LNCAP (cell line): ENCODE results near the gene PDCD4.

Experiments
- TF ChIP-seq, protein P1 (sequence below): fragments of 450-650 bp; IDR thresholded peaks from 2 replicates; pipeline ENCODE4 v1.5.1; 2017; ENCODE audit warnings: mild to moderate bottlenecking

Gene PDCD4

GRCh38 chr10:110836706-110837105 lies 35.0 kb upstream of the PDCD4 start:
- TF ChIP-seq, protein P1, sequence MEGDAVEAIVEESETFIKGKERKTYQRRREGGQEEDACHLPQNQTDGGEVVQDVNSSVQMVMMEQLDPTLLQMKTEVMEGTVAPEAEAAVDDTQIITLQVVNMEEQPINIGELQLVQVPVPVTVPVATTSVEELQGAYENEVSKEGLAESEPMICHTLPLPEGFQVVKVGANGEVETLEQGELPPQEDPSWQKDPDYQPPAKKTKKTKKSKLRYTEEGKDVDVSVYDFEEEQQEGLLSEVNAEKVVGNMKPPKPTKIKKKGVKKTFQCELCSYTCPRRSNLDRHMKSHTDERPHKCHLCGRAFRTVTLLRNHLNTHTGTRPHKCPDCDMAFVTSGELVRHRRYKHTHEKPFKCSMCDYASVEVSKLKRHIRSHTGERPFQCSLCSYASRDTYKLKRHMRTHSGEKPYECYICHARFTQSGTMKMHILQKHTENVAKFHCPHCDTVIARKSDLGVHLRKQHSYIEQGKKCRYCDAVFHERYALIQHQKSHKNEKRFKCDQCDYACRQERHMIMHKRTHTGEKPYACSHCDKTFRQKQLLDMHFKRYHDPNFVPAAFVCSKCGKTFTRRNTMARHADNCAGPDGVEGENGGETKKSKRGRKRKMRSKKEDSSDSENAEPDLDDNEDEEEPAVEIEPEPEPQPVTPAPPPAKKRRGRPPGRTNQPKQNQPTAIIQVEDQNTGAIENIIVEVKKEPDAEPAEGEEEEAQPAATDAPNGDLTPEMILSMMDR: no peak

DNA sequence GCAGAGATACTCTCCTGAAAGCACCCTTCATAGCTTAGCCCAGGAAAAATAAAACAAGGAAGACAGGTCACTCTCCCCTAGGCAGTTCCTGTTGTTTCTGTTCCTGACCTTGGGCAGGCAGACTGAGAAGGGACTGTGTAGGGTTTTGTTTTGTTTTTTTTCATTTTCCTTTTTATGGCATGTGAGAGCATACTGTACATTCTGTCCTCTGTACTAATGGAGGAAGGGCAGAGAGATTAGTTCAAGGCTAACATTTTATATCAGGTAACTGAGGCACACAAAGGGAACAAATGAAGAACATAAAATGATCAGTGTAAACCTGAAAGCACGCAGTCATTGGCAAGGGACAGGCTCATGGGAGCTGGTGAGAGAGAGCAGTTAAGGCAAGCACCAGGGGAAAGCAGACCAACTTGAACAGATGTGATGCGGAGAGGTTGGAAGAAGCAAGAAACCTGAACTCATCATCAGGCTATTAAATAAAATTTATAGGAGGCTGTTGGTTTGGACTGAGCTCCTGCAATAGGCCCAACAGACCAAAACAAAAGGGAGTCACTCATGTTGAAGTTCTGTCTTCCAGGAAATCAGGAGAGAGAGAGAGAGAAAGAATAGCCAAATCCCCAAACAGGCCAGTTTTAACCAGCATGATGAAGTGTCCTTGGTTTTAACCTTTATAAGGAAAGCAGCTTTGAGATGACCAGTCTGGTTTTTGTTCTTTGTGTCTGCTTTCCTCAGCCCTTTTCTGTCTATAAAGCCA lies 34.1 kb upstream of the PDCD4 start:
- TF ChIP-seq, protein P1: no peak

- TF ChIP-seq, protein P1: no peak
Observed at GRCh38 chr10:110840225-110840922, 31.4 kb upstream of the PDCD4 start.

DNA sequence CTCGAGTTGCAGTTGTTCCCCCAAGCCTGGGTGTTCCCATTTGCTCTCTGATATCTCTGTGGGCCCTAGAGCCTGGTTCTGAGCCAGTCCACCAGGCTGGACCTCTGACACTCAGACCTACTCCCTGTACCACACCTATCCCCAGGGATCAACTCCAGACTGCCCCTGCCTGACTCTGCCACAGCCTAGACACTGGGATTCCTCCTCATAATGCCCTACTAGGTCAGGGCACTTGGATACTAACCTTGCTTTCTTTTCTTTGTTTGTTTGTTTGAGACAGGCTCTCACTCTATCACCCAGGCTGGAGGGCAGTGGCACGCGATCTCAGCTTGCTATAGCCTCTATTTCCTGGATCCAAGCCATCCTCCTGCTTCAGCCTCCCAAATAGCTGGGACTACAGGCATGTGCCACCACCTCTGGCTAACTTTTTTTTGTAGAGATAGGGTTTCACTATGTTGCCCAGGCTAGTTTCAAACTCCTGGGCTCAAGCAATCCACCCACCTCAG lies 30.8 kb upstream of the PDCD4 start:
- TF ChIP-seq, protein P1: no peak

- TF ChIP-seq, protein P1: no peak
Observed at GRCh38 chr10:110841767-110842267, 29.9 kb upstream of the PDCD4 start.

- TF ChIP-seq, protein P1: no peak
Observed at GRCh38 chr10:110842326-110842904, 29.3 kb upstream of the PDCD4 start.

DNA sequence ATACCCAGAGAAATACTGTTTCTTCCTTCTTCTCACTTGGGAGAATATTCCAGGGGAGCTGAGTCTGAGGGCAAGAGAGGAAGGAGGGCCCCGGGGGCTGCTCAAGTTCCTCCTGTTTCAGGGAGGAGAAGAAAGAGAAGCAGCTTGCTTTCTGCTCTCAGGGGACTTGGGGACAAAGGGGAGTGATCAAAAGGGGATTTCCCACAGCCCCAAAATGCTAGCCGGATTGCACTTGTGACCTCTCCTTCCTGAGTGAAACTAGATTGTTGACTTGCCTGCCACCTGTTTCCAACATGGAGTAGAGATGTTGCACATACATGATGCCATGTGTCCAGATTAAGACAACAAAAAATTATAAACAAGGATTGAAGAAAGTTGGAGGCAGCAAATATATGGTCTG lies 28.7 kb upstream of the PDCD4 start:
- TF ChIP-seq, protein P1: no peak
